ENCODE results near the gene NOL12.

The NOL12 gene

DNA sequence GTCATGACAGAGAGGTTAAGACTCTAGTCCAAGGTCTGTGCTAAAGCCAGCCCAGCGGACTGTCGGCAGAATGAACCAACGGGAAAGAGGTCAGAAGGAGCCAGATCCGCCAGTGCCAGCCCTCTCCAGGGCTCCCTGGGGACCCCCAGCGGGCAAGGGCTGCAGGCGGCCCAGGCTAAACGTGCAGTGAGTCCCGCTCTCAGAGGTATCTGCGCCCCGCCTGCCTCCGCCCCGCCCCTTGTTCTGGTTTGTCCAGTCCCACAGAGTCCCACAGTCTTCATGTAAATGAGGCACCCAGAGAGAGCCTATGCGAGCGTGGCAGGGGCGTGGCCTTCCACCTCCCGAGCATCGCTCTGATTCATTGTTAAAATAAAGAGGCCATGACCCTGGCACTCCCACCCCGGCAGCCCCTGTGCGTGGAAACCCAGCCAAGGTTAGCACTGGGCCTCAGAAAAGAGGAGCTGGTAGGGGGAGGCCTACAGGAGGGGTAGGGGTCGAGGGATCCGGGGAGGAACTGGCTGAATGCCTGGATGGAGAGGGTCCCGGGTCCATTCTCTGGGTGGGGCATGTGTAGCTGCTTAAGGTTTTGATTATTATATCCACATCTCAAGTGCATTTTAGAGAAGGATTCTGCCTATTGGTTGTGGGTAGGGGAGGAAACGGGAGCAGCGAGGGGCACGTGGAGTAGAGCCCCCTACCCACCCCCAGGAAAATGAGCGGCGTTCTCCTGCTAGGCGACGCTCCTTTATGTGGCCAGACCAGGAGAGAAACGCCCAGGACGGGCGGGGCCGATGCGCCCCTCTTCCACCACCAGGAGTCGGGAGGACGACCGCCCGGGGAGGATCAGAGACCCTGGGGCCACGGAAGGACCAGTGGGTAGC, 10.8 kb downstream of the NOL12 start, which contains the start of gene TRIOBP:
Gene TRIOBP, plus strand, starts transcription at position 392 of the 881 bp plus-strand sequence. CDS start 4,318 bp downstream, outside the sequence.
- DNase-seq (ENCODE audit: low read depth) = peak; percentile 93
- TF ChIP-seq, protein P1, sequence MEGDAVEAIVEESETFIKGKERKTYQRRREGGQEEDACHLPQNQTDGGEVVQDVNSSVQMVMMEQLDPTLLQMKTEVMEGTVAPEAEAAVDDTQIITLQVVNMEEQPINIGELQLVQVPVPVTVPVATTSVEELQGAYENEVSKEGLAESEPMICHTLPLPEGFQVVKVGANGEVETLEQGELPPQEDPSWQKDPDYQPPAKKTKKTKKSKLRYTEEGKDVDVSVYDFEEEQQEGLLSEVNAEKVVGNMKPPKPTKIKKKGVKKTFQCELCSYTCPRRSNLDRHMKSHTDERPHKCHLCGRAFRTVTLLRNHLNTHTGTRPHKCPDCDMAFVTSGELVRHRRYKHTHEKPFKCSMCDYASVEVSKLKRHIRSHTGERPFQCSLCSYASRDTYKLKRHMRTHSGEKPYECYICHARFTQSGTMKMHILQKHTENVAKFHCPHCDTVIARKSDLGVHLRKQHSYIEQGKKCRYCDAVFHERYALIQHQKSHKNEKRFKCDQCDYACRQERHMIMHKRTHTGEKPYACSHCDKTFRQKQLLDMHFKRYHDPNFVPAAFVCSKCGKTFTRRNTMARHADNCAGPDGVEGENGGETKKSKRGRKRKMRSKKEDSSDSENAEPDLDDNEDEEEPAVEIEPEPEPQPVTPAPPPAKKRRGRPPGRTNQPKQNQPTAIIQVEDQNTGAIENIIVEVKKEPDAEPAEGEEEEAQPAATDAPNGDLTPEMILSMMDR (IDR thresholded peaks at IDR 0.05; ENCODE audit: low read length, missing control alignments) = peak; percentile 40
- peak within 1 kb of the TSS; percentile 33 for H3K4me3 ChIP-seq (replicated peaks; ENCODE audit: low read depth, low read length)

DNA sequence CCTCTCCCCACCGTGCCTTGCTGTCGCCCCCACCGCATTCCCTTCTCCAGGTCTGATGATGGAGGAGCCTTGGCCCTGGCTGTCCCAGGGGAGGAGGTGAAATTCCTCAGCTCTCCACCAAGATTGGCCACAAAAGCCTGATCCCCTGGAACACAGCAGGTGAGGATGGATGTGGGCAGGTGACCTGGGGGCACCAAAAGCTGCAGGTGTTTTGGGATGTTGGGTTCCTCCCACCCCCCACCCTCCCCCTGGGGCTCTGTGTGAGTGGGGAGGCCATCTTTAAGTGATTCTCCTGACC, 11.3 kb downstream of the NOL12 start:
- no peak overlapping the region for H3K4me3 ChIP-seq (replicated peaks; ENCODE audit: low read depth, low read length)

DNA sequence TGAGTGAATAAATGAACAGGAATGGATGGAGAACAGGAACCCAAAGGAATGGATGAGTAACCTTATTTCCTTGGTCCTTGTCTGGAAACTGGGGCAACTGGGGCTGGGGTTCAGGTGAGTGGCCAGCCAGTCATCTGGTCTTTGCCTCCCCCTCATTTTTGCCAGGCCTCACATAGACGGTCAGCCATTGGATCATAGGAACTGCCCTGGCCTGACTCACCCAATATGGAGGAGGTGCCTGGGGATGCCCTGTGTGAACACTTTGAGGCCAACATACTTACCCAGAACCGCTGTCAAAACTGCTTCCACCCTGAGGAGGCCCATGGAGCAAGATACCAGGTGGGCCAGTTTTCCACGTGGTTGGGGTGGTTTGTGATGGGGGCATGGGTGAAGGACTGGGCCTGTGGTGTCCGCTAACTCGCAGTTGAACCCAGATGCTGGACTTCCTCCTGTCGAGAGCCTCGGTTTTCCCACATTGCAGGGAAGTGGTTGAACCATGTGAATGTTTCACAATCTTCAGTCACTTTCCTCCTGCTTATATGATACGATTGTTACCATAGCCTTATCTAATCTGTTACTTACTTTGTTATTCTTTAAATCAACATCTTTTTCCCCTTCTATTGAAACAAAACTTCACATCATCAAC, 15.1 kb downstream of the NOL12 start:
- TF ChIP-seq, protein P1 (IDR thresholded peaks at IDR 0.05; ENCODE audit: low read length, missing control alignments) = no peak
- peak; percentile 72 for DNase-seq (ENCODE audit: low read depth)
- H3K4me3 ChIP-seq (replicated peaks; ENCODE audit: low read depth, low read length) = no peak overlapping the region

More for the DNA sequence above, 11.3 kb downstream of the NOL12 start:
- DNase-seq (ENCODE audit: low read depth) = no peak
- TF ChIP-seq, protein P1 (IDR thresholded peaks at IDR 0.05; ENCODE audit: low read length, missing control alignments) = no peak

DNA sequence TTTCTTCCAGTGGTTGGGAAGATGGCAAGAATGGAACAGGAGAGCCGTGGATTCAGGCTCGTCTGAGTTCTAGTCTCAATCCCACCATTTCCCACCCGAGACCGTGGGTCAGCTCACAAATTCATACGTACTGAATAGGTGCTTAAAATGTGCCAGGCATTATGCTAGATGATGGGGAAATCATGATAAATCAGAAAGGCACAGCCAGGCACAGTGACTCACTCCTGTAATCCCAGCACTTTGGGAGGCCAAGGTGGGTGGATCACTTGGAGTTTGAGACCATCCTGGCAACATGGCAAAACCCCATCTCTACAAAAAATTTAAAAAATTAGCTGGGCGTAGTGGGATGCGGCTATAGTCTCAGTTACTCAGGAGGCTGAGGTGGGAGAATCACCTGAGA, 17.8 kb downstream of the NOL12 start:
- TF ChIP-seq, protein P1 (IDR thresholded peaks at IDR 0.05; ENCODE audit: low read length, missing control alignments) = no peak
- no peak overlapping the region for H3K4me3 ChIP-seq (replicated peaks; ENCODE audit: low read depth, low read length)
- DNase-seq (ENCODE audit: low read depth) = no peak

DNA sequence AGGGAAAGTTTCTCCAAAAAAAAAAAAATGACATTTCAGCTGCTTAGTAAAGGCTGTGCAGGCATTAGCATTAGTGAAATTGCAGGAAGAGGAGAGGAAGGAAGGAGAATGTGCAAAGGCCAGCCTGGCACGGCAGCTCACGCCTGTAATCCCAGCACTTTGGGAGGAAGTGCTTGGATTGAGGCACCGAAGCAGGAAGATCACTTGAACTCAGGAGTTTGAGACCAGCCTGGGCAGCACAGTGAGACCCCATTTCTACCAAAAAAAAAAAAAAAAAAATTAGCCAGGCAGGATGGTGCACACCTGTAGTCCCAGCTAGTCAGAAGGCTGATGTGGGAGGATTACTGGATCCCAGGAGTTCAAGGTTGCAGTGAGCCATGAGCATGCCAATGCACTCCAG, 18.5 kb downstream of the NOL12 start:
- H3K4me3 ChIP-seq (replicated peaks; ENCODE audit: low read depth, low read length) = no peak overlapping the region
- TF ChIP-seq, protein P1 (IDR thresholded peaks at IDR 0.05; ENCODE audit: low read length, missing control alignments) = no peak
- DNase-seq (ENCODE audit: low read depth) = no peak

DNA sequence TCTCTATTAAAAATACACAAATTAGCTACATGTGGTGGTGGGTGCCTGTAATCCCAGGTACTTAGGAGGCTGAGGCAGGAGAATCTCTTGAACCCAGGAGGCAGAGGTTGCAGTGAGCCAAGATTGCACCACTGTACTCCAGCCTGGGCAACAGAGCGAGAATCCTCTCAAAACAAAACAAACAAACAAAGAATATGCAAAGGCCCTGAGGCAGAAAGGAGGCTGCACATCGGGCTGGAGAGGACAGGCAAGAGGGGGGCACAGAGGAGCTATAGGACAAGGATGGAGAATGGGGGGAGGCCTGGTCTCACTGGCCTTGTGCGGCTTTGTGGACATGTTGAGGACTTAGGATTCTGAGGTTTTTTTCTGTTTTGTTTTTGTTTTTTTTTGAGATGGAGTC, 19.1 kb downstream of the NOL12 start:
- TF ChIP-seq, protein P1 (IDR thresholded peaks at IDR 0.05; ENCODE audit: low read length, missing control alignments) = no peak
- no peak for DNase-seq (ENCODE audit: low read depth)
- H3K4me3 ChIP-seq (replicated peaks; ENCODE audit: low read depth, low read length) = no peak overlapping the region

Measured in fibroblast of pulmonary artery (primary cell).